ENCODE data around the gene PLXDC2. TPM values are rescaled to one million over a fixed set of nuclear protein-coding genes. Genes with fewer than 3 reads are reported as not detected.
"Not testable (repeated sequence)": the region's sequence is repeated elsewhere in the genome, so short reads cannot be mapped to it uniquely, and the experiment has no call there.

Gene PLXDC2
- total RNA-seq, 1 donor from 2014 or later: 63.2 TPM

DNA sequence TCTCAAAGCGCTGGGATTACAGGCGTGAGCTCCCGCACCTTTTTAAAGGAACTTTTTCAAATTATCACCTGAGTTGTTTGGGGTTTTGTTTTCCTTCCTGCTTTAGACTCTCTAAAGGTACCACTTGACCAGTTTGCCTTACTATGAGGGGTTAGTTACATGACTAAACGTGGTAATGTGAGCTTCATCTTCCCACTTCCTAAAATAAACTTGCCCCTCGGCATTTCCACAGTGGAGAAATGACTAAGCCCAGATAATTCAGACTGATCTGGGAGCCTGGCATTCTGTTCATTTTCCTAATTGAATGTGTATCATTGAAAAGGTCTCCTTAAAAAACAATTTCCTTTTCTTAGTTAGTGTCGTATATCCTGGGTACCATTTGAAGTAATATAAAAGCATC is 163.4 kb downstream of the PLXDC2 start:
- no peak for DNase-seq

DNA sequence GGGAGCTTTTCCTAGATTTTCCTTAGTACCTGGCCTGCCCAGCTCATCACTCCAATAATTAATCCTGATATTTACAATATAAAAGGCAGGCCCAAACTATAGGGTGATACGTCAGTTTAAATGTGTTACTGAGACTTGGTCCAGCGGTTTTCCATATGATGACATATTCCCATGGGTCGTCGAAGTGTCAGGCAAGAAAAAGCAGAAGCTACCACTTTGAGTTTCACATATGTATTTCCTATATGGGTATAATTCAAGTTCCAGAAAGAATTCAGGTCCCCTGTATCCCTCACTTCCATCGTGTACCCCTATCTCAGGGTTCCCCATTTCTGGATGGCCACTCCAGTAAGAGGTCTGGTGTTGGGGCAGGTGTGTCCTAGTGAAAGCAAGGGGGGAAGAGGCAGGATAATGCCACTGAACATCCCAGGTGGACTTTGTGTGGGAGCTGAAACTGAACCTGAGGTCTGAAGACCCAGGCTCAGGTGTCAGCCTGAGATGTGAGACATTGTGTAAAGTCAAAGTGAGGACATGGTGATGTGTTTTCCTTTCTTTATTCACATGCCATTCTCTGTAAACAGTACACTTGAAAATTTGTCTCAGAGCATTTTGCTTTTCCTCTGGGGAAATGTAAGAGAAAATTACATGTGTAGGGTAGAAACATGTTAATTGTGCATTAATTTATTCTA is 167.8 kb downstream of the PLXDC2 start:
- DNase-seq: no peak

DNA sequence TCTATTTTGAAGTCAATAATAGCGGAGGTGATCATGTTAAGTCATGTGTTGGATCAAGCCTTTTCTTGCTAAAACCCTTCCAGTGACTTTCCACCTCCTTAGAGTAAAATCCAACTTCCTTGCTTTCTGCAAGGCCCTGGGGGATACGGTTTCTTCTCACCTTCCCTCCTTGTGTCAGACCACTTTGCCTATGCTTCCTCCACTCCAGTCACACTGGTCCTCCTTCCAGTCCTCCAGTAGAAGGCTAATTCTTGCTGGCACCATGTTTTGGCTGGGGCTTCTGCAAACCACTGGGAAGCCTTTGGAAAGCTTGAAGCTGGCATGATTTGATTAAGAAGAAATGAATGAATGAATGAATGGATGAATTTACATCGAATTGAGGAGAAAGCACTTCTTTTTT is 169.5 kb downstream of the PLXDC2 start:
- DNase-seq: no peak

DNA sequence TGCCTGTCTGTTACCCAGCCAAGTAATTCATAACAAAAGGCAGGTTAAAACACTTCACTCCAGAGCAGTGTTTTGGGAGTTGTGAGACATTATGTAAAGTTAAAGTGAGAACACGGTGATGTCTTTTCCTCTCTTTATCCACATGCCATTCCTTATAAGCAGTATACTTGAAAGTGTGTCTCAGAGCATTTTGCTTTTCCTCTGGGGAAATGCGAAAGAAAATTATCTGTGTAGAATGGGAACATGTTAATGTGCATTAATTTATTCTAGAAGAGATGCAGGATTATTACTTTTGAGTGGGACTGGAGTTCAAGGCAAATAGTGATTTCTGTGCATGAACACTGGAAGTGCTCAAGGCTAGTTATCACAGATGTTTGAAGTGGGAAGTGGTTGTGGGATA is 170.4 kb downstream of the PLXDC2 start:
- DNase-seq: no peak

GRCh38 chr10:19987931-19988330 is 171.7 kb downstream of the PLXDC2 start:
- no peak for DNase-seq

GRCh38 chr10:19993714-19994315 is 177.6 kb downstream of the PLXDC2 start:
- DNase-seq: no peak

GRCh38 chr10:19998482-19998881 is 182.2 kb downstream of the PLXDC2 start:
- DNase-seq: no peak

DNA sequence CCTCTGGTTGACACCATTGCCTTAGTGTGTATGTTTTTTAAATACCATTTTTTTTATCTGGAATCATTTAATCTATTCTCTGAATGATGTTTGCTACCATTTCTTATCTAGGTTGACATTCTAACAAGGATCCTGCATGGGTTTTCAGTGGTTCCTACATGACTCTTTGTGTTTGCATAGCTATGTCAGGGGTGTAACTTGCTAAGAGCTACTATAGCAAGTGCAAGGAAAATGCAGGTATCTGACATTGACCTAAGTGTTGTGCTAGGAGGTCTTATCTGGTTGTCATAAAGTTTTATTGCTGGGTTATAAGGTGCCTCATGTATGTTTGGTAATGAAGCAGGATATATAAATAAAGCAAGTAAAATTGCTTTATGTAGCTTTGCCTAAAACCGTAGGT is 183.2 kb downstream of the PLXDC2 start:
- no peak for DNase-seq

DNA sequence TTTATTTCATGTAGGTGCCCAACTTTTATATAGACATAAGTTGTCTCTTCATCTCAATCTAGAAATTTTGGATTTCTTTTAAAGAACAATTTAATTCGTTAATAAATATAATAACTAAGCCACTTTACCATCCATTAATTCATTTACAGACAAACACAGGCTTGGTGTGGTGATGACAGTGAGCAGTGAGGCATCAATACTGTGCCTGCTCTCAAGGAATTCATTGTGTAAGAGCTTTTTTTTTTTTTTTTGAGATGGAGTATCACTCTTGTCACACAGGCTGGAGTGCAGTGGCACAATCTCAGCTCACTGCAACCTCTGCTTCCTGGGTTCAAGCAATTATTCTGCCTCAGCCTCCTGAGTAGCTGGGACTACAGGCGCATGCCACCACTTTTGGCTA is 185.8 kb downstream of the PLXDC2 start:
- not testable (repeated sequence) for DNase-seq

GRCh38 chr10:20002657-20003056 is 186.4 kb downstream of the PLXDC2 start:
- no peak for DNase-seq

- DNase-seq: no peak
Measured at GRCh38 chr10:20004087-20004523, 187.9 kb downstream of the PLXDC2 start.

- DNase-seq: no peak
Measured at GRCh38 chr10:20005638-20006037, 189.4 kb downstream of the PLXDC2 start.

DNA sequence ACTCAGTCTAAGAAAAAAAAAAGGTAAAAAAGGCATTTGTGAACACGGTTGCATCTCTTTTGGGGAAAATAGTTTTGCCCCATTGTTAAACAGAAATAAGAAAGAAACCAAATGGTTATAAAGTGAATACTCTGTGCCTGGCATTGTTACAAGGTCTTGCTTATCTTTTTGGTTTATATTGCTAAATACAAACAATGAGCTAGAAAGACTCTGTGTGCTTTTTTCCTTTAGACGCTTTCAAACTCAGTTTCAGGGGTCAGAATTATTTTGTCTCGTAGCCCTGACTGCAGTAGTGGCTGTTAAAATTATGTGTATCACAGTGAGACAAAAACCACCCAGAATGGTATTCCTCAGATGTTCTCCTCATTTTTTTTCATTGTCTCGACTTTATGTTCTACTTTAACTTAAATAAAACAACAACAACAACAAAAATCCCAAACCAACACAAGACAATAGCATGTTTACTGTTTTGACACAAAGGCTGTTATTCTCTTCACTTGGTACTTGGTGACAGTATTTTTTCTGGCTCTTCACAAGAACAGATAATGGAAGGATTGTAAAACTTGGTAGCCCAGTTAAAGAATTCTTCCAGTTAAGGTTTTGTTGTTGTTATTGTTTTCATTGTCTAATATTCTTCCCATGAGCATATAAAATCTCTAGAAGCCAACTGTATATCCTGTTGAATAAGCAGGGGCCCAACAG is 190.1 kb downstream of the PLXDC2 start:
- no peak for DNase-seq

GRCh38 chr10:20007426-20007825 is 191.2 kb downstream of the PLXDC2 start:
- no peak for DNase-seq

- DNase-seq: no peak
Measured at GRCh38 chr10:20013991-20014750, 197.9 kb downstream of the PLXDC2 start.

DNA sequence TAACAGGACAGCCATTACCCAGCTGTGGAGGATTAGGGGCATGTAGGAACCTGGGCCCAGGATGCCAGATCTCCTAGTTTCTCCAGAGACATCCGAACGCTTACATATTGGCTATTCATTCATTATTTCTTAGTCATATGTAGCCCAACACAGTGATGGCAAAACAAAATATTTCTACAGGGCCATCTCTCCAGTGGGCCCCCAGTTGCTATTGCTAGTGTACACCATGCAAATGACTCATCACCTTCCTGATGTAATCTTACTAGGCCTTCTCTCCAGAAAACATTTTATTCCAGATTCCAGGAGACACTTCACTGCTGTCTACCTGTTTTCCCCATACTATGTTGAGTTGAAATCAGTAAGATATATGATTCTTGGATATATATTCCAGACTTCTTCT is 201.7 kb downstream of the PLXDC2 start:
- DNase-seq: no peak

DNA sequence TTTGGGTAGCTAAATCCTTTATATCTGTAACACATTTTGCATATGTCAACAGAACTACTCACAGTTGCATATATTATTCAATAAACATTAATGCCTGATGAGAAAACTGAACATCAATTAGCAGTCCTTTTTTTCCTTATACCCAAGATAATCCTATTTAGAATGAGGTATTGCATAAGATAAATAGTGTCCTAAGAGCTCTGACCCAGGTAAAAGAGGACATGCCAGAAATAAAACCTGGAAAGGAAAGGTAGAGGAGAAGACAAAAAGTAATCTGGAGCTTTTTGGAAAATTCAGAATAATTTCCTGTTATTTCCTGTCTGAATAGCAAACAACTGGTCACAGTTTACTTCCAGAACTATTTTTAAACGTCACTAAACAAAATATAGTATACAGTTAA is 204.4 kb downstream of the PLXDC2 start:
- no peak for DNase-seq

DNA sequence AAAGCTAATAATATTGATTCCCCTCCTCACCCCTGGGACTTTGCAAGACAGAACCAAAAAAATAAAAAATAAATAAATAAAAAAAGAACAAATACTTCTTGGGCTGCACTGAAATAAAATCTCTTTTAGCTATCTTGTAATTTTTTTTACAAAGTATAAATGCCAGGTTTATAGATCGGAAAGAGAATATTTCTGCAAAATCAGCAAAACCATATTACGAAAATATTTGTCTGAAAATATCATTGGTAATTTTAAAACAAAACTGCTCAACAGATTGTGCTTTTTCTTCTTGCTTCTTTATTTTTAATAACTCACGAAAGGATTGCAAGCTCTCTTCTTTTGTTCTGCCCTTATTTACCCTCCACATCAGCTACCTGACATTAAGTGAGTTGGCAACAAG is 213.3 kb downstream of the PLXDC2 start:
- DNase-seq: no peak

DNA sequence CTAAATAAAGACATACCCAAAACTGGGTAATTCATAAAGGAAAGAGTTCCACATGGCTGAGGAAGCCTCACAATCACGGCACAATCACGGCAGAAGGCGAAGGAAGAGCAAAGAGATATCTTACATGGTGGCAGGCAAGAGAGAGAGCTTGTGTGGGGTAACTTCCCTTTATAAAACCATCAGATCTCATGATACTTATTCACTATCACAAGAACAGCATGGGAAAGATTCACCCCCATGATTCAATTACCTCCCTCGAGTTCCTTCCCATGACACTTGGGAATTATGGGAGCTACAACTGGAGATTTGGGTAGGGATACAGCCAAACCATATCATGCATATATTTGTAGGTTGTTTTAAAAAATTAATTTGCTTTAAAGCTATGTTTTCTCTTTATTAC is 217.2 kb downstream of the PLXDC2 start:
- DNase-seq: no peak

- no peak for DNase-seq
Measured at GRCh38 chr10:20034732-20035131, 218.5 kb downstream of the PLXDC2 start.

GRCh38 chr10:20040012-20040411 is 223.8 kb downstream of the PLXDC2 start:
- DNase-seq: no peak

- DNase-seq: no peak
Measured at GRCh38 chr10:20041931-20042330, 225.7 kb downstream of the PLXDC2 start.

DNA sequence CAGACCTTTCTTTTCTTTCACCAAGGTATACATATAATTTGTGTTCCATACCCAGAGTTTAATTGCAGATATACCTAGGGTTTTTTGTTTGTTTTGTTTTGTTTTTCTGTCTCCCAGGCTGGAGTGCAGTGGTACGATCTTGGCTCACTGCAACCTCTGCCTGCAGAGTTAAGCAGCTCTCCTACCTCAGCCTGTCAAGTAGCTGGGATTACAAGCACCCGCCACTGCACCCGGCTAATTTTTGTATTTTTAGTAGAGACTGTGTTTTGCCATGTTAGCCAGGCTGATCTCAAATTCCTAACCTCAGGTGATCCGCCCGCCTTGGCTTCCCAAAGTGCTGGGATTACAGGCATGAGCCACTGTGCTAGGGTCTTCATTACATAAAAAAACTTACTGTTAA is 228.9 kb downstream of the PLXDC2 start:
- not testable (repeated sequence) for DNase-seq
